ENCODE results near the gene KIF16B.

GRCh38 chr20:16457514-16457913 is 115.7 kb downstream of the KIF16B start:
- no peak for TF ChIP-seq CTCF (IDR thresholded peaks at IDR 0.05)
- no peak for TF ChIP-seq POLR2A (IDR thresholded peaks at IDR 0.05)
